Measurements from ENCODE around the gene SPG11. TPM values are rescaled to one million over a fixed set of nuclear protein-coding genes. Genes with fewer than 3 reads are reported as not detected.

The SPG11 gene
- total RNA-seq, 1 experiment from 2014 or later, result 38.3 TPM

GRCh38 chr15:44712346-44713005, 49.0 kb upstream of the SPG11 start:
- Histone ChIP-seq H4K5ac (ENCODE audit: insufficient read length, low read depth, low read length) (no peak overlapping the region), H4K8ac (replicated peaks; ENCODE audit: insufficient read length, low read depth, low read length) (no peak overlapping the region), H3K27ac (ENCODE audit: insufficient read length, low read depth, low read length) (no peak overlapping the region), H3K4me1 (ENCODE audit: insufficient read depth, low read length) (no peaks in the 10 kb centered on the region), H3K79me2 (ENCODE audit: insufficient read depth, low read length) (no peaks in the 10 kb centered on the region; the same call in 1 of the 2 replicates), H3K14ac (ENCODE audit: insufficient read depth, low read length) (no peak overlapping the region), H3K56ac (ENCODE audit: insufficient read length, low read depth, low read length) (no peak overlapping the region), H3K27me3 (ENCODE audit: insufficient read depth, low read length) (no peaks in the 10 kb centered on the region; the same call in 1 of the 2 replicates), H3K23ac (ENCODE audit: insufficient read length, low read depth, low read length) (no peak overlapping the region), H2BK20ac (ENCODE audit: low read depth, low read length, poor library complexity, severe bottlenecking) (no peak overlapping the region), H2BK15ac (ENCODE audit: low read depth, low read length) (no peak overlapping the region), H3K23me2 (ENCODE audit: insufficient read length, low read depth, low read length, poor library complexity, severe bottlenecking) (peaks cover 13% of the 10 kb centered on the region), H3K9me3 (ENCODE audit: control insufficient read depth, low read depth, low read length) (no peaks in the 10 kb centered on the region), H3K9ac (ENCODE audit: extremely low read depth, insufficient read length, low read length) (no peak overlapping the region), H3K4me2 (ENCODE audit: insufficient read depth, insufficient read length, low read length) (peak overlapping the region; percentile 55), H3K4ac (ENCODE audit: low read depth, low read length) (no peak overlapping the region), H3T11ph (ENCODE audit: low read length) (no peak overlapping the region), H2BK5ac (ENCODE audit: insufficient read length, low read length) (no peak overlapping the region), H3K18ac (ENCODE audit: insufficient read length, low read depth, low read length) (no peak overlapping the region), H2BK120ac (ENCODE audit: low read depth, low read length, poor library complexity, severe bottlenecking) (no peak overlapping the region), H2BK12ac (ENCODE audit: insufficient read length, low read depth, low read length) (no peak overlapping the region), H3K79me1 (ENCODE audit: insufficient read depth, low read depth, low read length, poor library complexity, severe bottlenecking) (no peaks in the 10 kb centered on the region), H4K20me1 (ENCODE audit: control insufficient read depth, insufficient read depth, insufficient read length) (no peaks in the 10 kb centered on the region), H2AFZ (ENCODE audit: low read length) (no peak overlapping the region), H4K91ac (ENCODE audit: insufficient read length, low read depth, low read length) (no peak overlapping the region), H2AK5ac (ENCODE audit: insufficient read length, low read length) (no peak overlapping the region)
- H3K36me3 Mint-ChIP-seq (ENCODE audit: insufficient read depth in 1 of 3, low read depth in 3 of 3), result peaks cover 2 to 12% (median 11%) of the 10 kb centered on the region in 3 experiments; a peak in 6 of 7 replicates
- peak overlapping the region; percentile 82 to 95 for H3K4me3 Mint-ChIP-seq
- no peak overlapping the region; a peak in 1 of 7 replicates for H3K27ac Mint-ChIP-seq
- peaks cover 6 to 7% of the 10 kb centered on the region in 2 experiments for H3K4me1 Mint-ChIP-seq
- WGBS (ENCODE audit: extremely low coverage, insufficient read length, low lambda C conversion rate), result no CpG with 5 or more reads among the region's 24 CpGs
- DNase-seq, result no peak
- no peaks in the 10 kb centered on the region for H3K9me3 Mint-ChIP-seq
- H3K27me3 Mint-ChIP-seq (ENCODE audit: low read depth), result peaks cover 15% of the 10 kb centered on the region
- TF ChIP-seq CTCF (conservative IDR thresholded peaks at IDR 0.05), result no peak
